HG03520 (cell line): ENCODE data around the gene ADARB1.
"Not testable (repeated sequence)": the region's sequence is repeated elsewhere in the genome, so short reads cannot be mapped to it uniquely, and the experiment has no call there.

Source experiments
- ATAC-seq: cut with Tn5 transposase; IDR thresholded peaks from one replicate; pipeline ENCODE4 v1.9.1; 2021; ENCODE audit warnings: mild to moderate bottlenecking, moderate library complexity; ENCODE audit not compliant: unreplicated experiment

Gene ADARB1, protein sequence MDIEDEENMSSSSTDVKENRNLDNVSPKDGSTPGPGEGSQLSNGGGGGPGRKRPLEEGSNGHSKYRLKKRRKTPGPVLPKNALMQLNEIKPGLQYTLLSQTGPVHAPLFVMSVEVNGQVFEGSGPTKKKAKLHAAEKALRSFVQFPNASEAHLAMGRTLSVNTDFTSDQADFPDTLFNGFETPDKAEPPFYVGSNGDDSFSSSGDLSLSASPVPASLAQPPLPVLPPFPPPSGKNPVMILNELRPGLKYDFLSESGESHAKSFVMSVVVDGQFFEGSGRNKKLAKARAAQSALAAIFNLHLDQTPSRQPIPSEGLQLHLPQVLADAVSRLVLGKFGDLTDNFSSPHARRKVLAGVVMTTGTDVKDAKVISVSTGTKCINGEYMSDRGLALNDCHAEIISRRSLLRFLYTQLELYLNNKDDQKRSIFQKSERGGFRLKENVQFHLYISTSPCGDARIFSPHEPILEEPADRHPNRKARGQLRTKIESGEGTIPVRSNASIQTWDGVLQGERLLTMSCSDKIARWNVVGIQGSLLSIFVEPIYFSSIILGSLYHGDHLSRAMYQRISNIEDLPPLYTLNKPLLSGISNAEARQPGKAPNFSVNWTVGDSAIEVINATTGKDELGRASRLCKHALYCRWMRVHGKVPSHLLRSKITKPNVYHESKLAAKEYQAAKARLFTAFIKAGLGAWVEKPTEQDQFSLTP

DNA sequence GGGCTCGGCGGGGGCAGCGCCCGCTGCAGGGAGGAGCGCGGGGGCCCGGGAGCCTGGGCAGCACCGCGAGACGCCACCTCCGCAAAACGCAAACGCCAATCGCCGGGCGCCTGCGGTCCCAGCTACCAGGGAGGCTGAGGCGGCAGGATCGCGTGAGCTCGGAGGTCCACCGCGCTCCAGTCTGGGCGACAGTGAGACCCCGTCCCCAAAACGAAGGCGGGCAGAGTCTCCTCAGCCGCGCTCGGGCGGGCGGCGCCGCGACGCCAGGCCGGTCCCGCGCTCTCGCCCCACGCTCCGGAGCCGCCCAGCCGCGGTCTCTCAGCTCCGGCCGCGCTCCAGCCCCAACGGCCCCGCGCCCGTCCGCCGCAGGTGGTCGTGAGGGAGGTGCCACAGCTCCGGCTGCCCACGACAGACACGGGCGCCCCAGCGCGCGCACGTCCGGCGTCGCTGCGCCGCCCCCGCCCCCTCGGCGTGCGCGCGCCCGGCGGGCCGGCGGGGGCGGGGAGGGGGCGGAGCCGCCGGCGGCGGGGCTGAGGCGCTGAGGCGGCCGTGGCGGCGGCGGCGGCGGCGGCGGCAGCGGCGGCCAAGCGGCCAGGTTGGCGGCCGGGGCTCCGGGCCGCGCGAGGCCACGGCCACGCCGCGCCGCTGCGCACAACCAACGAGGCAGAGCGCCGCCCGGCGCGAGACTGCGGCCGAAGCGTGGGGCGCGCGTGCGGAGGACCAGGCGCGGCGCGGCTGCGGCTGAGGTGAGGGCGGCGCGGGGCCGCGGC is at the start of gene ADARB1:
ADARB1 (plus strand) TSS at position 533 of the 770 bp plus-strand sequence. CDS start 97,077 bp downstream, outside the sequence.
- ATAC-seq = peak; percentile 58

DNA sequence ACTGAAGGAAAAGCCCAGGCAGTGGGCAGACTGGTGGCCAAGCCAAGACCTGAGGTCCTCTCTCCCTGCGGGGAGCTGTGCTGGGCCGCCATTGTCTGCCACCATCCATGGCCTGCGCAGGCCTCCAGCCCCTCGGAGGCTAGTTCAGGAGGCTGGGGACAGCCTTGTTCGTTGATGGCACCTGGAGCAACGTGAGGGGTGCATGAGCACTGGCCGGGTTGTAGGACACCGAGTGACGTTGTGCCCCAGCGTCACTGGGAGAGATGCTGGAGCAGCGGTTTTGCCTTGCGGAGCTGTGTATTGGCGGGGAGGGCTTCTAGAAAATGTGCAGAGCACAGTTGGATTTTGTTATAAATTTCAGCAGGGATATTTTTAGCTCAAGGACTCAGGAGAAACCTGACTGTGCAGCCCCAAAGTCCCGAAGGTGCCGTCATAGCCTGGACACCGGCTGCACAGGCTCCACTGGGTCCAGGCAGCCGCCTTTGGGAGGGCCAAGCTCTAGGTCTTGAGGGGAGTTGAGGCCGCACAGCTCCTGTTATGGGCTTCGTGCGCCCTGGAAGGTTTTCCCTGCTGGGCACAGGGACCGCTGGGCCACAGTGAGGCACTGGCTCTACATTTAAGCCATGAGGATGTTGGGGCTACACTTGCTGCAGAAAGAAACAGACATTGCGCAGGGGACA is 48.2 kb upstream of the ADARB1 start:
- ATAC-seq = no peak

DNA sequence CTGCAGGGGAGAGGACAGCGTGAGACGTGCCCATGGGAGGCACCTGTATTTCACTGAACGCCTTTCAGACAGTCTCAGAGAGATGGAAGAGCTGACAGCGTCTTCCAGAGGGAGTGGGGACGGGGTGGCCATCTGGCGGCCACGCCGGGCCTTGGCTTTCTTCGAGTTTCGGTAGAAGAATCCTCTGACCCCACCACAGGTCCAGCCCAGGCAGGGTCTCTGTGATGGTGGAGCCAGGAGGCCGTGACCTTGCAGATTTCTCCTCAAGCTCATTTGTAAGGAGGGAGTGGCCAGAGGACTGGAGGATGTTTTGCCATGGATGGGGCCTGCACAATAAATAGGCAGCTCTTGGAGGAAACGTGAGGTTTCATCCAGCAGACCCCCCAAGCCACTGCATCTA is 47.6 kb upstream of the ADARB1 start:
- no peak for ATAC-seq

DNA sequence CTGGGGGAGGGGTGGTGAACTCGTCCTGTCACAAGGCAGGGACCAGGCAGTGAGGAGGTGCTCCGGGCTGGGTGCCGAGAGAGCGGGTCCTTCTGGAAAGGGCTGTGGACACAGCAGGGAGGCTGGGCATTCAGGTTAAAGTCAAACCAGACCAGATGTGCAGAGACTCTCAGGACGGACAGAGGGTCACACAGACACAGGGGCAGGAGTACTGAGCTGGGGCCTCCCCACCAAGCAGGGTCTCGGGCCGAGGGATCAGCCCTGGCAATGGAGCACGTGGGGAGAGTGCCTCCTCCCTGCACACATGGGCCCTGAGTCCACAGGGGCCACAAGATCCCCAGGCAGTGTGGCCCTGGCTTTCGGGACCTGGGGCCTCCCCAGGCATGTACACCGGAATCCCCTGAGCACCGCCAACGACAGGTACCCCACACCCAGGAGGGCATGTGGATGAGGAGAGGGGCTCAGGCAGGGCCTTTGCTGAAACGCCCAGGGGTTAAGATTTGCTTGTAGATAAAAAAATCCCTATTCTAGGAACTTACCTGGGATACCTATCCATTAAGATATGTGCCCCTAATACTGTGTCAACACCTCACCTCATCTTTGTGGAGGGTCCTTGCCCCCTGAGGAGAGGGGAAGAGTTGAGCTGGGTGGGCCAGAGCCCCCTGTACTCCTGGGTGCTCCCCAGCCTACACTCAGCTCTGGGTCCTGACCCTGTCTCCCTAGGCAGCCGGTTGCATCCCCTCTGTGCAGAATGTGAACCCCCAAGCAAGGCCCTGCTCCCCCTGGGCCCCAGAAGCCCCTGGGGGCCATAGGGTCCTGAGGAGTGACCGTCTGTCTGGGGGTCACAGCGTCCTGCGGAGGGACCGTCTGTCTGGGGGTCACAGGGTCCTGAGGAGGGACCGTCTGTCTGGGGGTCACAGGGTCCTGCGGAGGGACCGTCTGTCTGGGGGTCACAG is 46.9 kb upstream of the ADARB1 start:
- ATAC-seq = no peak

DNA sequence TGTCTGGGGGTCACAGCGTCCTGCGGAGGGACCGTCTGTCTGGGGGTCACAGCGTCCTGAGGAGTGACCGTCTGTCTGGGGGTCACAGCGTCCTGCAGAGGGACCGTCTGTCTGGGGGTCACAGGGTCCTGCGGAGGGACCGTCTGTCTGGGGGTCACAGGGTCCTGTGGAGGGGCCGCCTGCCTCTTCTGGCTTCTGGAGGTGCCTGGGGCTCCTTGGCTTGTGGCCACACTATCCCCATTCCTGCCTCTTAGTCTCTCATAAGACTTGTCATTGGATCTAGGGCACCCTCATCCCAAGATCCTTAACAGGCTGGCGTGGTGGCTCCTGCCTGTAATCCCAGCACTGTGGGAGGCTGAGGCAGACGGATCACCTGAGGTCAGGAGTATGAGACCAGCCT is 45.7 kb upstream of the ADARB1 start:
- ATAC-seq = not testable (repeated sequence)

- ATAC-seq = no peak
Observed at GRCh38 chr21:45029298-45029947, 45.0 kb upstream of the ADARB1 start.

- ATAC-seq = no peak
Observed at GRCh38 chr21:45029948-45030681, 44.3 kb upstream of the ADARB1 start.

- ATAC-seq = no peak
Observed at GRCh38 chr21:45030682-45031570, 43.5 kb upstream of the ADARB1 start.

GRCh38 chr21:45031571-45032191 is 42.7 kb upstream of the ADARB1 start:
- ATAC-seq = no peak

GRCh38 chr21:45032332-45032731 is 42.0 kb upstream of the ADARB1 start:
- no peak for ATAC-seq

GRCh38 chr21:45032977-45033710 is 41.2 kb upstream of the ADARB1 start:
- ATAC-seq = no peak

DNA sequence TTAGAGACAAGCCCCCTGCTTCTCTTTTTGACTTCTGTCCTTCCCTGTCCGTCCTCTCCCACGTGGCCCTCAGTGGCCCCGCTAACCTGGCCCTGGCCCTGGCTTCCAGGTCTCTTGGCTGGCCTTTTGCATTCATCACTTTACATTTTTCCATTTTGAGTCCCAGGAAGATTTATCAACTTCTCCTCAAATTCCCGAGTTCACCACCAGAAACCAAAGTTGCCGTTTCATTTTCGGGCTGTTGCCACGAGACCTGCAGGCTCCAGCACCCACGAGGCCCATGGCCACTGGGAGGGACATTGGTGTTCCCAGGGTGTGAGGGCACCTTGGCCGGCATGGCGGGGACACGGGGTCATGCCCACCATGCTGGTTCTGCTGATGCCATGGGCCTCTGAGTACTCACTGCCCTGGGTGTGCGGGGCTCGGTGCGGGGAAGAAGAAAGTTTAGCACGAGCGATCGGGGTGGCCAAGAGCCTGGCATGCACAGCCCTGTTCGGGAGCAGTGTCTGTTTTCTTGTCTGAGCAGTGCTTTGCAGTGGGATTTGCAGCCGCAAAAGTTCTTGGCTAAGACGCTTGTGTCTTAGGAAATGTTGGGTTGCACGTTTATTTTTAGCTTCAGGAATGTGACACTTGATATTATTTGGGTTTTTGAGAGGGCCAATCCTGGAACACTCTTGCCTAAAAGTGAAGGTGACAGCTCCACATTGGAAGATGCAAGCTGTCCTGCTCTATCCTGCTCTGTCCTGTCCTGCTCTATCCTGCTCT is 40.4 kb upstream of the ADARB1 start:
- no peak for ATAC-seq

DNA sequence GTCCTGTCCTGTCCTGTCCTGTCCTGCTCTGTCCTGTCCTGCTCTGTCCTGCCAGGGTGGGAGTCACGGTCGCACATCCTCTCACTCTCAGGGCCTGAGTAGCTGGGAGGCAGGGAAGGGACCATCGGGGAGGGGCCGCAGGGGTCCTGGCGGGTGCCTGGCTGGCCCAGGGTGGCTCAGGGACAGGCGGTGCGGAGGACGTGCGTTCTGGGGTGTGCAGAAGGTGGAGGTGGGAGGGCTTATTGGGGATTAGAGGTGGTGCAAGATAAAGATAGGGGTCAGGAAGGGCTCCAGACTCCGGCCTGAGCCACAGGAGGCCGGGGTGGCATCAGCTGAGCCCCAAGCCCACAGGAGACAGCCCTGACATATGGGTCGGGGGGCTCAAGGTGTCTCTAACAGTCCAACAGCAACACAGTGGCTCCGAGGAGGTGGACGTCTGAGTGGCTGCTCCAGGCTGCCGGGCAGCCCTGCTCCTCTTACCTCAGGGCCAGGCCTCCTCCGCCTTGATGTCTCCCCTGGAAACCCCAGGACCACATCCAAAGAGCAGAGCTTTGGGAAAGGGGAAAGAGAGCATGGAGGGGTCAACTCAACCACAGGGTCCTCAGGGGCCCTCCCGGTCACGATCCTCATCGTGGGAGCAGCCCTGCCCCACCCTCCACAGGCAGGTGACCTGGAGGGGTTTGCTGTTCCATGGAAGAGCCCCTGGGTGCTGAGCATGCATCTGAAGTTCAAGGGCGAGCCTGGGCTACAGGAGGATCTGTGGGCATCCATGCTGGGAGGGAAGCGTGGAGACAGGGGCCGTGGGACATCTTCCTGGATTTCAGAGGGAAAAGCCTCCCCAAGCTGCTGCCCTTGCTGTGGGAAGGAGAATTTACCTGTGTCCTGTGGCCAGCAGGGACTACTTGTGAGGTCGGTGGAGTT is 39.6 kb upstream of the ADARB1 start:
- ATAC-seq = no peak

GRCh38 chr21:45035477-45035848 is 38.9 kb upstream of the ADARB1 start:
- no peak for ATAC-seq

DNA sequence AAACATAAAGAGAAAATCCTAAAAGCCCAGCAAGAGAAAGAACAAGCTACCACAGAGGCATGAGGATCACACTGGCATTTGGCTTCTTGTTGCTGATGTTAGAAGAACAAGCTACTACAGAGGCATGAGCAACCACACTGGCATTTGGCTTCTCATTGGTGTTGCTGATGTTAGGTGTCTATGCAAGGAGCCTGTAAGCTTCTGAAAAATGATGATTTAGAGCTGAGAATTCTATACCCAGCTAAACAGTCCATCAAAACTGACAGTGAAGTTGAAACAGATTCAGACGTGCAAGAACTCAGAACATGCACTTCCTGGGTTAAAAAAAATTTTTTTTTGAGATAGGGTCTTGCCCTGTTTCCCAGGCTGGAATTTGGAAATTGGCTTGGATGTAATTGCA is 37.8 kb upstream of the ADARB1 start:
- ATAC-seq = no peak
